HG03139 (cell line): Measurements from ENCODE around the gene STYK1.

ENCODE experiments used
- ATAC-seq: cut with Tn5 transposase; IDR thresholded peaks from one replicate; pipeline ENCODE4 v1.9.1; 2021; ENCODE audit not compliant: unreplicated experiment

STYK1 gene, protein sequence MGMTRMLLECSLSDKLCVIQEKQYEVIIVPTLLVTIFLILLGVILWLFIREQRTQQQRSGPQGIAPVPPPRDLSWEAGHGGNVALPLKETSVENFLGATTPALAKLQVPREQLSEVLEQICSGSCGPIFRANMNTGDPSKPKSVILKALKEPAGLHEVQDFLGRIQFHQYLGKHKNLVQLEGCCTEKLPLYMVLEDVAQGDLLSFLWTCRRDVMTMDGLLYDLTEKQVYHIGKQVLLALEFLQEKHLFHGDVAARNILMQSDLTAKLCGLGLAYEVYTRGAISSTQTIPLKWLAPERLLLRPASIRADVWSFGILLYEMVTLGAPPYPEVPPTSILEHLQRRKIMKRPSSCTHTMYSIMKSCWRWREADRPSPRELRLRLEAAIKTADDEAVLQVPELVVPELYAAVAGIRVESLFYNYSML

DNA sequence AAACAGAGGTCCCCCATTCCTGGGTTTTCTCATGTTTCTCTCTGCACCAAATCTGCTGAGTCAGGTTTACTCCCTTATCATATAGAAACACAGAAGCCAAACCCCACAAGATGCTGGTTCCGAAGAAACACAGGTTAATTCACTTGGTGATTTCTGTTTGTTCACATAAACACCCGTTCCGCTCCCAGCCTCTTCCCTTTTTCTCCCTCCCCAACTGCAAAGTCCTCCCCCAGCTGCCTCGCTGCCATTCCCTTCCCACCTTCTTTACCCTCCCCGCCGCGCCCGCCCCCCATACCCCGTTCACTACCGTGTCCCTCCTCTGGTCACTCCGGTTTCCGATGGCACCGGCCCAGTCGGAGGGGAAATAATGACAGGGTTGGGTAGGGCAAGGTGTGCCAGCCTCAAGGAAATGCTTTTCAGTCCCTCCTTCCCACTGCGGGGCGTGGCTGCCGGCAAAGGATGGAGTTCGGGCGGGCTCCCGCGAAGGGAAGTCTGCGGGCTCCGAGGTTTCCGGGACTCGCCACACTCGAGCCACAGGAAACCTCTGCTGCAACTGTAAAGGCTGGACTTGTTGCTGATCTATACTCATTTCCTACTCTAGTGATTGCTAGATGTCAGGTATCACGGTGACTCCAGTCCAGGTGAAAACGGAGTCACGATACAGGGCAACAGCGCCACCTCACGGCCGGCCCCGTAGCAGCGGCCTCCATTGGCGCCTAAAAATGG lies at the start of gene STYK1:
STYK1 (minus strand) TSS at position 394 of the 726 bp plus-strand sequence. CDS start 39,434 bp downstream, outside the sequence.
- peak; percentile 62 for ATAC-seq

DNA sequence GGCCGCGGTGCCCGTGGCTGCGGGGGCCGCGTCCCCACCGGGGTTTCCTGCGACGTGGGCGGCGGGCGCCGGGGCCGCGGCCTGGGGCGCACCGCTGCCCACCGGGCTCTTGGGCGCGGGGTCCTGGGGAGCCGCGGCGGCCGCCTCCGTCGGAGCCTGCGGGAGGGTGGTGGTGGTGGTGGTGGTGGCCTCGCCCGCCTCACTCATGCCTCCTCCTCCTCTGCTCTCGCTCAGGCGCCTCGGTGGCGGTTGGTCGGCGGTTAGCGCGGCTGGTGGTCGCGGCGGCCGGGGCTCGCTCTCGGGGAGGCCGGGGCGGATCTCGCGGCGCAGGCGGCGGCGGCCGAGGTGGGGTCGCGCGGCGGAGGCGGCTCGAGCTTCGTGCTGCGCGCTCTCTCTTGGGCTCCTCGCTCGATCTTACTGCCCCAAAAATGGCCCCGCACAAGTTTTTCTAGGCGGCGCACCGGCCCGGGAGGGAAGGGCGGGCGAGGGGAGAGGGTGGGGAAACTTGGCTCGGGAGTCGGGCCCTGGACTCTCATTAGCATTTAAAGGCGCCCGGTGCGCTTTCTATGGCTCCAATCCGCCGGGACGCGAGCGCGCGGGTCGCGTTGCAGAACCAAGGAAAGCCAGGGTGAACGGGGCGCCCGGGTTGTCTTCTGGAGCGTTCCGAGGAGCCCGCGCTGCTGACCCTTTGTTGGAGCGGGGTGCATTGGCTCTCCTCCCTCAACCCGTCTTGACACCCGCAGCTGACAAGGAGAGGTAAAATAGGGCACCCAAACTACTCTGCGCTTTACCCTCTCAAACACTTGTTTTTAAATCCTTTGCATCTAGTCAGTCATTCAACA lies 49.3 kb upstream of the STYK1 start, which contains the start of gene YBX3:
YBX3 (minus strand) TSS at position 419 of the 842 bp plus-strand sequence; CDS start at position 207, 212 bp downstream.
- peak; percentile 42 for ATAC-seq

DNA sequence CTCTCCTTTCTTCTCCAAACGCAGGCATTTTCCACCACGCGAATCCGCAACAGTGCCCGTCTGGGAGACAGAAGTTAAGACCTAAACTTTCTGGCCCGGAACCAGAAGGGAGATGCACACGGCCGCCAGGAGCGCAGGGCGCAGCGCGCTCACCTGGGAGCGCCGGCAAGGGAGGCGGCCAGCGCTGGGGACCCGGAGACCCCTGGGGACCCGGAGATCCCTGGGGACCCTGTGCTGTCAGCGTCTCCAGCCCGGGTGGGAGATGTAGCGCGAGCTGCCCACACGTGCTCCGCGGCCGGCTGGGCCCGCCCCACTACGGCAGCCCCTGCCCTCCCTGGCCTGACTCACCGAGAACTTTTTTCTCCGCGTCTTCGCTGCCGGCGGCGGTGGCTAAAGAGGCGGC lies 48.7 kb upstream of the STYK1 start:
- ATAC-seq, result peak; percentile 45

DNA sequence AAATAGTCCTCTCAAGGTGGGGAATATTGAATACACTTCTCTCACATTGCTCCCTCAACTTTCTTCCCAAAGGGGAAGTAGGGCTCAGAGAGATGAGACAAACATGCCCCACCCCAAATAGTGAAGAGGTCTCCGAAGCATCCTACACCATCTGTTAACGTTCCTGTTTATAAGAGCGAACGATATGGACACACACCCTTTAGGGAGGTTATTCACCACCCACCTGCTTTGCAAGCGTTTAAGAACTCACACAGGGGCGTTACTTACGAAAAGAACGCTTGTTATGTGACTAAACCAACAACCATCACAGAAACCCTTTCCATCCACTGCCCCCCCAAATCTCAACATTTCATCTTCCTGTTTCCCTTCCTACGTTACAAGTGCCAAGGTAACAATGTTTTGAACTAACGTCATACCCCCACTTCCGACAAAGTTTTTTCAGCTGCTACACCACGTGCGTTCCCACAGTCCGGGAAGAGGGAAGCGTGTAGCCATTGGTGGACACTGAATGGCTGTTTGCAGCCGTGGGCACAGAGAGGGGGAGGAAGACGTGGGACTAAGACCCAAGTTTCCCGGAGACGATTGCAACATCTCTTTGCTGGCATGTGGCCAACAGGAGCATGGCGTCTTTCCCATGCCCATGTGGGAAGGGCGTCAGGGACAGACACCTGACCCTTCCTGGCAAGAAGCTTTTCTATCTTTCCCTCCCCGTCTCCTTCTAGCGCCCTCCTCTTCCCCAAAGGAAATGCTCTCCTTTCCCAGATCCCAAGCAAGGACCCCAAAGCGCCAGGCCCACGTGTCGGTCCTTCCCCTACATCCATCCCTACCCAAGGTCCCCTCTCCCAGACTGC lies 48.0 kb upstream of the STYK1 start:
- ATAC-seq, result peak; percentile 30

DNA sequence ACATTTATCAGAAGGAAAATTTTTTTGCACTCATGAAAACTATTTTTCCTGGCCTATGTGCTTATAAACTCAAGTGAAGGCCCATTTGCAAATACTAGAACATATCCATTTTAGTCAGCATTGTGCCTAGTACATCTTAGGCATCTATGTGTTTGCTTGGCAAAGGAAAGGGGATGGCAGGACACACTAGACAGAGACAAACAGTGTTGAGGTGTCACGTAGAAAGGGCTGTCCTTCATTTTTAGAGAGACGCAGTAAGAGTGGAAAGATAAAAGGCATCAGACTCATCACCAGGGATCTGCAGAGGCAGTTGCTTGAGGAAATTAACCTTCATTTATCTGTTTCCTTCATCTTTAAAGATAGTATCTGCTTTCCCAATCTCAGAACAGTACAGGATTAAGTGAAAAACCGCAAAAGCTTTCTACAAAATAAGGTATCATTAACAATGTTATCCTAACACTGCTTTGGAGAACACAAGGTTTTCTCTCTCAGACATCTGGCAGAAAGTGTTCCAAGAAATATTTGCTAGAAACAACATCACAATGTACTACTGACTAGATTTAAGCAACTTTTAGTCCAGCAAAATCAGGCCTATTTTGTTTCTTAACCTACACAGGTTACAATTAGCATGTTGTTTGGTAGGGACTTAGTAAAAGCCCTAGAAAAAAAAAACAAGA lies 47.3 kb upstream of the STYK1 start:
- ATAC-seq, result no peak

DNA sequence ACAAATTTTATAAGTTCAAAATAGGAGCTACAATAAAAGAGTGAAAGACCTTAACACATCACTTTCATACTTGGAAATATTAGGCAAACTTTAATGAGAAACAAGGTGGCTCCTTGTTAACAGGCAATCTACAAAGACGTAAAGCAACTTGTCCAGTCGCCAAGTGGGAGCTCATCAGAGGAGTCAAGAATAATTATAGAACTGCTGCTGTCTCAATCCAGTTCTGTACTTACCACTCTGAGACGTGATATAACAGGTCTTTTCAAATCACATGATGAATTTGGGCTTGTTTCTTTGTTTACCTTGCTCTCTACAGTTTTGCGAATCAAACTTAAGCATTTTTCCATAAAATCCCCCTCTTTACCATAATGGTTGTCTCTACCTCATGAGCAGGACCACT lies 45.6 kb upstream of the STYK1 start:
- no peak for ATAC-seq

DNA sequence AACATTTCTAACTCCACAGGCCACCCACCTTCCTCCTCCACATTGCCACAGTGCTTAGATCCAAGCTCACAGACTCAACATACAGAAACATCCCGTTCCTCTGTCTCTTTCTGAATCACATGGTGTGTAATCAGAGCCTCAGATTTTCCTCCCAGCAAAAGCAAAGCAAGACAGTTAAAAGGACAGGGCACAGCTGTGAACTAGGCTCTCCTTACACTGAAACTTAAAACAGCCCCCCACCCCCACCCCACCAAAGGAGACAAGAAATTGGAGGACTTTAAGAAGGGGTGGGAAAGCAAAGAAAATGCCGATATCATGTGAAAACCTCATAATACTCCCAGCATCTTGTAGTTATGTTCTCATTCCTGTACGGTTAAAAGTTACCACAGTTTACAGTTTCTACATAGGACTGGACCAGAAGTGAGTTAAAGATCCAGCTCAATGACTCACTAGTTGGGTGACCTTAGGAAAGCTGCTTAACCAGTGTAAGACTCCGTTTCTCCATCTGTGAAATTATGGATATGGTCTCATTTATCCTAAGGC lies 44.5 kb upstream of the STYK1 start:
- no peak for ATAC-seq

DNA sequence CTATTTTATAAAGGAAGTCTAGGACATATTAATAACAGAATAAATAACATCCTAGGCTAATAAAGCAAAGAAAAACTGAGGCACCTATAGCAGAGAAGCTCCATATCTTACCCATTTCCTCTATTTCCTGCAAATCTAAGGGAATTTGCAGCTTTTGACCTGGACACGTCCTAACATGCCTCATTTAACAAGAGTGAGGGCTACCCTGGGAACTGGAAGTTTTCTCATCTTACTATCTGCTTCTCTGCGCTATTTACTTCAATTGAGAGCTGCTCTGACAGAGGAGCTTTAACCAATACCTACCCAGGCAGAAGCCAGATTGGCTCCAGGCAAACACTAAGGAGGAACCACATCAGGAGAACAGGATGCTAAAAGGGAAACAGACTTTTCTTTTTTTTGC lies 43.6 kb upstream of the STYK1 start:
- ATAC-seq, result no peak

DNA sequence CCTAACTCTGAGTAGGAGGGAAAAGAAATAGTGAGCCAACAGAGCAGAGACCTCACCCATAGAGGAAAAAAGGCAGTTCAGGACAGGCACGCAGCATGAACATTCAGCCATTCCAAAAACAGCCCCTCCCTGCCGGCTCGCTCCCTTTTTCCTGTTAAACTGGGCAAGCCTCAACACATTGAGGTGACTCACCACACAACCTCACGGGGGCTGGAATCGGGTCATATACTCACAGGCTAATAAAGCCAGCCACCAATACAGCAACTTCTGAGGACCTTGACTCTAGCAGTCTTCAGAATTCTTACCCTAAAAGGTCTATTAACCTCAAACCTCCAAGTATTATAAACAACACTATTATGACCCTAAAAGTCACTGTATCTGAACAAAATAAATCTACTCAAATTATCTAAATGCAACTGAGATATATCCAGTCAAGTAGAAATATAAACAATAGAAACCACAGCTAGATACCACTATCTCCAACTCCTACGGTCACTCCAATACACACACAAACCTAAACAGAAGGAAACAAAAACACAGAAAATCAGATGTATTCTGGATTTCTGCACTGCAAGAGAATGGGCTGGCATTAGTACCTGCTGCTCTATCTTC lies 43.0 kb upstream of the STYK1 start:
- no peak for ATAC-seq

DNA sequence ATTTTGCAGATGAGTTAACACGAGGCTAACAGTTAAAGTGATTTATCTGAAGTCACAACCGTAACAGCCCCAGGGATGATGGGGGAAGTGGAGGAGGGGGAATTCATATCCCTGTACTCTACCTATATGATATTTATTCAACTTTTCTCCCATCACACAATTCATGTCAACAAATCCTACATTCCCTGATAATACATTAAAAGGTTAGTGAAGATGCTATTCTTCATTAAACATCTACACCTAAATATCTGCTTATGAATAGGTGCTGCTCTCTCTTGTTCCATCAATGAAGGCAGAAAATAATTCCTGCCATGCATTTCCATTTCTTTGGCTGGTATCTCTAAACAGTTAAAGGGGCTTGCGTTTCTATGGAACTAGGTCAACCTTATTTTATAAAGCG lies 42.4 kb upstream of the STYK1 start:
- no peak for ATAC-seq

DNA sequence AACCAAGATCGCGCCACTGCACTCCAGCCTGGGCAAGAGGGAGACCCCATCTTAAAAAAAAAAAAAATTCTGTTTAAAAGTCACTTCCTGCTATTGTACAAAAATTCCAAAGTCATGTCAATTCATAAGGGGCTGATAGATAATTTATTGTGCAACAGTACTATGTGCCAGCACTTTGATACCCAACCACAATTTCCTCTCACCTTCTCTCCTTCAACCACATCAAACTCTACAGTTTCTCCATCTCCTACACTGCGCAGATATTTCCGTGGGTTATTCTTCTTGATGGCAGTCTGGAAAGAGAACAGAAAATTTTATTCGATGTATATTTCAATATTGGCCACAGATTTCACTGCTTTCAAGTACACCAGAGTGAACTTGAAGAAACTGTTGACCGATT lies 41.6 kb upstream of the STYK1 start:
- ATAC-seq, result no peak

DNA sequence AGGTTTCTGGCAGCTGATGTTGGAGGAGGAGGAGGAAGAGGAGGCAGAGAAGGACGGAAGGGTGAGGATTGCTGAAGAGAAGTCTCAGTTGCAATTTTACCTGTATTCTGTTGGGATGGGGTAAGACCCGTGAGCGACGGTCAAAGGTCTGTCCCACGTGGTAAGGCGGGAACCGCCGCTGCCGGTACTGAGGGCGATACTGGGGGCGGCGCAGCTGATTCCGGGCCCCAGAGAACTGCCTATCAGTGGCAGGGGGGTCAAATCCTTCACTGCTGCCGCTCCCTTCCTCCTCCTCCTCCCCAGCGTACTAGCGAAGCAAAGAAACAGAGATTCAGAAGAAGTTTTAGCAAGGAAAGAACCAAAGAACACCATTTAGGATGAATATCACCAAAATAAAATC lies 36.0 kb upstream of the STYK1 start:
- no peak for ATAC-seq

DNA sequence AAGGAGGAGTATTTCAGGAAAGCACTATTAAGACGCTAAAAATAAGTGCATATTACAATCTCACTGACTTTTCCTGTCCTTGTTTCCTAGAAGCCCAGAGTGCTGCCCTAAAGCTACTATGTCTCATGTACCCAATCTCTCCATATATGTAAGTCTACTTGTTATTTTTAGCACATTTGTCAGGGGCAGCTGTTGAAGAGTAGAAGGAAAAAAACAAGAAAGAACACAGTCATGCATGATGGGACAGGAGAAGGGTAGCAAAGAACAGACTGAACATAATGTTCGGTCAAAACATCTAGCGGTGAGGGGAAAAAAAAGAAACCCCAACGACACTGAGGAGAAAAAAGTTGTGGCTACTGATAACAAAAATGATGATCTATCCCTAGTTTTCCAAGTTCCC lies 35.0 kb upstream of the STYK1 start:
- ATAC-seq, result no peak

DNA sequence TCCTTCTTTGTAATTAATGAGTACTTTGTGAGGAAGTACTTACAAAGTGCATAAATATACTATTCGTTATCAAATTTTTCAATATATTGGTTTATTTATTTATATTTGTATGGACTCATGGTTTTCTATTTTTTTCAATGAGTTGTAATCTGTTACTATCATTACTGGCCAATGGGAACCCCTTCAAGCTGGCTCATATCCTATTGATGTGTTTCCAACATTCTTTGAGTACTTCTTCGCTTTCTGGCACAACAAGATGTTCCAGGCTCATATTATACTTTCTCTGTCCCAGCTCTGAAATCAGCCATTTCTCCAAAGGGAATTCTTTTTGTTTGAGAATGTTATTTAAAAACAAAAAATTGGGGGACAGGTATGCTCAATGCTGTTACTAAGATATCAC lies 31.8 kb upstream of the STYK1 start:
- ATAC-seq, result no peak

DNA sequence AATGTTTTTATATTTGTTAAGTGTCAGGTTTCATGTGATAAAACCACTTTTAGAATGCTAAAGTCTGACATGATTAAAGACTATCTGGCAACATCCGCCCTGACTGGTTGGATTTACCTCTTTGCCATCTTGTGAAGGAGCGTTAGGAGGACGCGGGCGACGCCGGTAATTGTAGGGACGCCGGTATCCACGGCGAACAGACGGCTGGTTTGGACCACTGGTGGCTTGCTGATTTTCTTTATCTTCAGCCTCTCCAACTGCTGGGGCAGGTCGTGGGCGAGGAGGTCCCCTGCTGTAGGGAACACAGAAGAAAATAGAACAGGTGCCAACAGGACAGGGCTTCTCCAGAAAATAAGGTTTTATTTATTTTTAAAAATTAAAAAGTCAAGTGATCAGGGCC lies 28.0 kb upstream of the STYK1 start:
- no peak for ATAC-seq

DNA sequence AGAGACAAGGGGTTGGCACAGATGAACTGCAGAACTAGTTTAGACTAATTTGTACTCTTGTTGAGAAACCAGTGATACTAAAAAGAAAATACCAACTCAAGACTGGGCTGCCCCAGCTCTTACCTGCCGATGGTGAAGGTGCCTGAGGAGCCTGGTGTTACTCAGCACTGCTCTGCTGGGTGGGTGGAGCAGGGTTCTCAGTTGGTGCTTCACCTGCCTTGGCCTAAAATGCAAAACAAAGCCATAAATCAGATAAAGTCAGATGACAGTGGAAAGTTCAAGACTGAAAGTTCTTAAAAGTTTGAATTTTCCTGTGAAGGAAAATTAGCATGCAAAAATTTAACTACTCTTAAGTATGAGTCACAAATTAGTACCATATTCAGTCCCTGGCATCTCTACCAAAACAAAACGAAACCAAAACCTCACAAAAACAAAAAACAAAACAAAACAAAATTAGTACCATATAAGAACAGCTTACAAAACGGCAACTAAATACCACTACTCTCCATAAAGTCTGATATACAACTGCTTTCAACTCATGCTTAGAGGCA lies 27.4 kb upstream of the STYK1 start:
- no peak for ATAC-seq

DNA sequence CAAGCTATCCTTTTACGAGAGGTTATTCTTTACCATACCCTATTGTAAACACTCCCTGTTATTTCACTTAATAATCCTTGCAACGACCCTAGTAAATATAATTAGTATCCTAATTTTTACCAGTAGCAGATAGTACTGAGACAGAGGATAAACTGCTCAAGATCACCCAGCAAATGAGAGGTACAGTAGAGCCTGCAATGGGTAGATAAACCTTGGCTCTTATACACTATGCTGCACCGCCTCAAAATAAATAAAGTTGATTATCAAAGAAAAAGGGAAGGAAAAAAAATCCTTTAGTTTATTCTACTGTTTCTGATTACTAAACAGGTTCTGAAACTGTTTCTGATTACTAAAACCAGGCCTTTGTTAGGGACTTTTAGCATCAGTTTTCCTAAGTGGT lies 26.7 kb upstream of the STYK1 start:
- no peak for ATAC-seq

DNA sequence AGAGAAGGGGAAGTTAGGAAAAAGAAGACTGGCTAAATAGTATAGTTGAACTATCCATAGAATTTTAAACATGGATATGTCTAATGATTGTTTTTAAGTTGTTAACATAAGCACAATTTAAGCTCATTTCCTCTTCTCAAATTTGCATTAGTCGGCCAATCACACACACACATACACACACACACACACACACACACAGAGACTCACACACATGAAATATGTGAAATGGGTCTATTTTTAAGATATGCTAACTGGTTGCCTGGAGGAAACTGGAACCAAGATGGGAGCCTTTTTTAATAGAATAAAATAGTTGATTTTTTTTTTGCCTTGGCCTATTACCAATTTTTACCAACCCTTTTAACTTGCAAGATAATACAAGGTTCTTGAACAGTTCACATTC lies 24.0 kb upstream of the STYK1 start:
- ATAC-seq, result no peak

DNA sequence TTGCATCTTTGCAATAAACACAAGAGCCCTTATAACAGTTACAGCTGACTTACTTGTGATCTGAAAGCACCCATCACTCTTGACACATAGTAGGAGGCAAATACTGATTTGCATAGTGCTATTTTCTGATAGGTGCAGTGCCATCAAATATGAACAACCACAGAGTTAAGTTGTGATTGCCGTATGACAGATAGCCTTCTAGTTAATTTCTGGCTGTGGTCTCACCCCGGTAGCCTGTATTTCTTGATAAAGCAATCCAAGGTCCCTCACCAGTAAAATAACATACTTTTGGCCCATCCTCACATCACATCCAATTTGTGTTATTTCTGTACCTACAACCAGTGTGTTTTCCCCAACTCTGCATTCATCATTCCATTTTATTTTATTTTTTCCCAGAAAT lies 23.3 kb upstream of the STYK1 start:
- ATAC-seq, result no peak
